MCF 10A (cell line): ENCODE results near the gene SCARF2. TPM values are rescaled to one million over a fixed set of nuclear protein-coding genes. Genes with fewer than 3 reads are reported as not detected.

Experiments
- BruUV-seq: library from RNA; stranded (reverse); fragments of 400-500 nt; replicated peaks from 2 replicates; lab custom pipeline; 2021; lab: Mats Ljungman, UMichigan
- CTCF ChIA-PET: fragments of 300-600 bp; sonication (Branson Sonifier 250); formaldehyde crosslinking; extraction: SDS; loops from one replicate; lab custom pipeline; 2021; ENCODE audit warnings: antibody characterized with exemption, inconsistent platforms; lab: Yijun Ruan, JAX
- POLR2A ChIA-PET: fragments of 300-600, 350-650 bp; sonication (Branson Sonifier 250); formaldehyde crosslinking; extraction: SDS; loops from one replicate; lab custom pipeline; 2020; ENCODE audit warnings: antibody characterized with exemption, inconsistent platforms; lab: Yijun Ruan, JAX
- DNase-seq: peaks from one replicate; pipeline ENCODE4 v3.0.0-alpha.2; 2018; ENCODE audit not compliant: unreplicated experiment
- H3K27ac Mint-ChIP-seq: one replicate; pipeline ENCODE4 v1.8.0; 2022; ENCODE audit warnings: mild to moderate bottlenecking, low read depth, mixed read lengths; ENCODE audit not compliant: unreplicated experiment
- H3K27me3 Mint-ChIP-seq: one replicate; pipeline ENCODE4 v1.8.0; 2022; ENCODE audit warnings: mixed read lengths; ENCODE audit not compliant: insufficient read depth, unreplicated experiment
- H3K36me3 Mint-ChIP-seq: one replicate; pipeline ENCODE4 v1.8.0; 2022; ENCODE audit warnings: mild to moderate bottlenecking, moderate library complexity, mixed read lengths; ENCODE audit not compliant: insufficient read depth, unreplicated experiment
- H3K4me1 Mint-ChIP-seq: one replicate; pipeline ENCODE4 v1.8.0; 2022; ENCODE audit warnings: mixed read lengths; ENCODE audit not compliant: insufficient read depth, unreplicated experiment
- H3K4me3 Mint-ChIP-seq: one replicate; pipeline ENCODE4 v1.8.0; 2022; ENCODE audit warnings: mild to moderate bottlenecking, moderate library complexity, mixed read lengths; ENCODE audit not compliant: unreplicated experiment
- H3K9me3 Mint-ChIP-seq: one replicate; pipeline ENCODE4 v1.8.0; 2022; ENCODE audit warnings: mixed read lengths; ENCODE audit not compliant: unreplicated experiment
- intact Hi-C: fragments of 100-400 bp; cut with micrococcal nuclease; formaldehyde crosslinking; loops from 2 replicates; pipeline ENCODE4 v1.14.1; 2022
- total RNA-seq: library from RNA; stranded (reverse); gene quantifications from 2 replicates; pipeline ENCODE4 v1.2.3, GENCODE V29; 2022
- TF ChIP-seq, protein P1 (sequence below): fragments of 200-600 bp; IDR thresholded peaks from one replicate; pipeline ENCODE4 v1.8.0; 2022; ENCODE audit warnings: antibody characterized with exemption, mild to moderate bottlenecking; ENCODE audit not compliant: unreplicated experiment

The SCARF2 gene
- total RNA-seq, 1 experiment from 2014 or later = 0.35 TPM

DNA sequence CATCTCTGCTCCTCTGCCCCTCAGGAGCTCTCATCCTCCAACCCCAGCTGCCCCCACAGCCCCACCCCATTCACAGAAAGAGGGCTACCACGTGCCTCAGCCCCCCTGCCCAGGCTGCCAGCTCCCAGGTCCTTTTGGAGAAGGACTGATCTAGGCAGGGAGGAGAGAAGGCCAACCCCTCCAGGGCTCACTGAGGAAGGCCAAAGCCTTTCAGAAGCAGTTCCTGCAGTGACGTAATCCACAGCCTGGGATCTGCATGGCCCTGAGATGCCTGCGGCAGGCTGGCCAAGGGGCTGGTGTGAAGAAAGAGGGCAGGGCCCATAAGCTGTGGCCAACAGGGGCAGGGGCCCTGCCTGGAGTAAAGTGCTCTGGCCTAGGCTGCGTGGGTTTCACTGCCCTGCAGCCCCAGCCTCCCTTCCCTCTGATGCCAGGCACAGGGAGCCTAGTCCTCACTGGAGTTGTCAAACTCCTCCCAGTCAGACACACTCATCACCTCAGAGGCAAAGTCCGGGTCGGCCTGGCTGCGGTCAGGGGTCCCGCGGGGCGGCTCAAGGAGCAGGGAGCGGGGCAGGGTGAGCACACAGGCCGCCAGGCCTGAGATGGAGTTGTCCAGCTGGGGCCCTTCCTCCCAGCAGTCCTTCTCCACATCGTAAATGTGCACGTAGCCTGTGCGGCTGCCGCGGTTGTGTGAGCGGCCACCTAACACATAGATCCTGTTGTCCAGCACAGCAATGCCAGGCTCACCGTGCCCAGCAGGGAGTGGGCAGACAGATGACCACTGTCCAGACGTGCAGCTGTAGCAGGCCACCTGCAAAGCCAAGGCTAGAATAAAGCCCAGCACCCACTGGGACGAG is 4.2 kb upstream of the SCARF2 start:
- Mint-ChIP-seq H3K4me1 (no peaks in the 10 kb centered on the region), H3K9me3 (no peaks in the 10 kb centered on the region), H3K27me3 (peaks cover 7% of the 10 kb centered on the region), H3K27ac (no peak overlapping the region), H3K36me3 (peaks cover 44% of the 10 kb centered on the region), H3K4me3 (no peak overlapping the region)
- ChIA-PET CTCF (interaction anchor here (1.0 to 1.6 kb wide), 2 partner anchors 13 to 14 kb away, joined by 3 to 9 read pairs; no protein-coding TSS in a partner anchor), POLR2A (no interaction called here)
- TF ChIP-seq, protein P1, sequence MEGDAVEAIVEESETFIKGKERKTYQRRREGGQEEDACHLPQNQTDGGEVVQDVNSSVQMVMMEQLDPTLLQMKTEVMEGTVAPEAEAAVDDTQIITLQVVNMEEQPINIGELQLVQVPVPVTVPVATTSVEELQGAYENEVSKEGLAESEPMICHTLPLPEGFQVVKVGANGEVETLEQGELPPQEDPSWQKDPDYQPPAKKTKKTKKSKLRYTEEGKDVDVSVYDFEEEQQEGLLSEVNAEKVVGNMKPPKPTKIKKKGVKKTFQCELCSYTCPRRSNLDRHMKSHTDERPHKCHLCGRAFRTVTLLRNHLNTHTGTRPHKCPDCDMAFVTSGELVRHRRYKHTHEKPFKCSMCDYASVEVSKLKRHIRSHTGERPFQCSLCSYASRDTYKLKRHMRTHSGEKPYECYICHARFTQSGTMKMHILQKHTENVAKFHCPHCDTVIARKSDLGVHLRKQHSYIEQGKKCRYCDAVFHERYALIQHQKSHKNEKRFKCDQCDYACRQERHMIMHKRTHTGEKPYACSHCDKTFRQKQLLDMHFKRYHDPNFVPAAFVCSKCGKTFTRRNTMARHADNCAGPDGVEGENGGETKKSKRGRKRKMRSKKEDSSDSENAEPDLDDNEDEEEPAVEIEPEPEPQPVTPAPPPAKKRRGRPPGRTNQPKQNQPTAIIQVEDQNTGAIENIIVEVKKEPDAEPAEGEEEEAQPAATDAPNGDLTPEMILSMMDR = no peak
- intact Hi-C loops = no loop called here
- DNase-seq = no peak
- BruUV-seq = no TSS peak

DNA sequence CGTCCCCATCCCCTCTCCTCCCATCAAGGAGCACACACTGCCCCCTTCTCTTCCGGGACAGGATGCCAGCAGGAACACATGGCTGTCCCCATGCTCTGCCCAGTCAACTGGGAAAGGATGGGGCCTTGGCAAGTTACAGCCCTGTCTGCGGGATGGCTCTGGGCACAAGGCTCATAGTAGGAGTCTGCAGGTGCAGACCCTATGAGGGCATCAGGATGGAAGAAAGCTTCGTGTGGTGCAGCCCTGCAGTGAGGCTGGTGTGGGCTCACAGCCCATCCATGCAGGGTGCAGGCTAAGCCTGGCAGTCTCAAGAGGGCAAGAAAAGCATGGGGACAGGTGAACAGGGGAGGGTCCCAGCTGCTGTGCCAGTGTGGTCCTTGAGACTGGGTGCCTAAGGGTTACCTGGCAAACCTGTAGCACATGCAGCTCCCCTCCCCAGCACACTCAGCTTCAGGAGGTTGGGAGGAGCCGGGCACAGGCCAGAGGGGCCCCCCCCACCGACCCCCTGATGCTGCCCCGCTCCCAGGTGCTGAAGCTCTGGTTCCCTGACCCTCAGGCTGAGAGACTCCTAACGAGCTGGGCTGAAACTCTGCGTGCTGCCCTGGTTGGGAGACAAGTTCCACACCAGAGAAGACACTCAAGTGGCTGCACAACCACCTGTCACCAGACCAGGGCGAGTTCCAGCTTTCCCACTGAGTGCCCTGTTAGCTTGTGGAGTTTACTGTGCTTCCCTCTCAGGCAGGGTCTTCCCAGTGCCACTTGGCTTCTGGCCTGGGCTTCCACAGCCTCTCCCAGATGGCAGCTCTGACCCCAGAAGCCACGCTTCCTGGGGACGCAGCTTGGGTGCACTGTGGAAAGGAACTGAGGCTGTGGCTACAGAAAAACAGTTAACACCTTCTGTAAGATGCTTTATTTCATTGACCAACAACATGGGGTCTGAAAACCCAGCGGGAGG is 3.3 kb upstream of the SCARF2 start:
- POLR2A ChIA-PET = no interaction called here
- no peak overlapping the region for H3K4me3 Mint-ChIP-seq
- DNase-seq = no peak
- H3K27me3 Mint-ChIP-seq = peaks cover 11% of the 10 kb centered on the region
- H3K36me3 Mint-ChIP-seq = peaks cover 38% of the 10 kb centered on the region
- H3K4me1 Mint-ChIP-seq = no peaks in the 10 kb centered on the region
- no TSS peak for BruUV-seq
- no peak overlapping the region for H3K27ac Mint-ChIP-seq
- no peaks in the 10 kb centered on the region for H3K9me3 Mint-ChIP-seq
- TF ChIP-seq, protein P1 = no peak
- intact Hi-C loops = no loop called here
- CTCF ChIA-PET = interaction anchor here (1.6 kb wide), 1 partner anchor 15 kb away, joined by 9 read pairs; no protein-coding TSS in a partner anchor

DNA sequence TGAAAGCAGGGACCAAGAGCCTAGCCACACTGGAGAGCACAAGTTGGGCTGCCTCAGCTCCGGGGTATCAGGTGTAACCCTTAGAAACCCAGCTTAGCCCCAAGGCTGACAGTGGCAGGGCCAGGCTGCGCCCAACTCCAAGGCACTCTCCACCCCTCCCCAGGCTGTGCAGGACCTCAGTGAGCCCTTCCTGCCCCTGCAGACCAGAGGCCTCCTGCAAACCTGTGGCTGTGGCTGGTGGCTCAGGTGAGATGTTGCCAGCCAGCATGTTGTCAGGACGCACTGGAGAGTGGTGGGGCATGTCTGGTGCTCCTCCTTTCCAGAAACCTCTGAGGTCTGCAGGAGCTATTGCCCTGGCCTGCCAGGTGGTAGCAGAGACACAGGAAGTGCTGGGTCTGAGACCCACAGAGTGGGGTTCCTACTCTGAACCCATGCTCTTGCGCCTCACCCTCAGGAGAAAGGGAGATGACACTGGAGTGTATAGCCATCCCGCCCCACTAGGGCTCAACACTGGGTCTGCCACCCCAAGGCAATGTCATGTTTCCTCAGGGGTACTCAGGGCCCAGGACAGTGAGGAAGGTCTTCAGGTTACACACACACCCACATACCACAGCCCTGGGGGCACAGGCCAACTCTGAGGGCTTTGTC is 2.4 kb upstream of the SCARF2 start:
- TF ChIP-seq, protein P1 = no peak
- no peak overlapping the region for H3K4me3 Mint-ChIP-seq
- CTCF ChIA-PET = interaction anchor here (1.6 kb wide), 1 partner anchor 16 kb away, joined by 9 read pairs; no protein-coding TSS in a partner anchor
- POLR2A ChIA-PET = no interaction called here
- H3K36me3 Mint-ChIP-seq = peaks cover 30% of the 10 kb centered on the region
- no peak for DNase-seq
- intact Hi-C loops = no loop called here
- no peak overlapping the region for H3K27ac Mint-ChIP-seq
- H3K27me3 Mint-ChIP-seq = peaks cover 11% of the 10 kb centered on the region
- no peaks in the 10 kb centered on the region for H3K9me3 Mint-ChIP-seq
- BruUV-seq = no TSS peak
- H3K4me1 Mint-ChIP-seq = no peaks in the 10 kb centered on the region
